Activated CD8-positive, alpha-beta memory T cell treated with anti-CD3 and anti-CD28 coated beads for 36 hours (primary cell): Measurements from ENCODE around the gene MDP1. TPM values are rescaled to one million over a fixed set of nuclear protein-coding genes. Genes with fewer than 3 reads are reported as not detected.

Experiments
- CTCF ChIA-PET: fragments of 350-600 bp; sonication (Branson Sonifier 250); formaldehyde crosslinking; loops from one replicate; lab custom pipeline; 2021; ENCODE audit warnings: antibody characterized with exemption; lab: Charles Lee
- POLR2A ChIA-PET: fragments of 350-600 bp; sonication (Branson Sonifier 250); formaldehyde crosslinking; loops from one replicate; lab custom pipeline; 2021; ENCODE audit warnings: antibody characterized with exemption; lab: Charles Lee
- total RNA-seq, 2 experiments: library from RNA; stranded (reverse); gene quantifications; one replicate each; pipeline ENCODE4 v1.2.3, GENCODE V29; 2021

The MDP1 gene
- 10 to 100 TPM; 14.9 to 17.4 TPM for total RNA-seq

GRCh38 chr14:24215495-24216344 lies at the start of gene MDP1:
Gene MDP1 (minus strand): TSS chr14:24216066. CDS start chr14:24215955, 111 bp downstream.
- CTCF ChIA-PET = interaction anchor here (0.9 to 3.3 kb wide), 14 partner anchors 9 to 216 kb away, joined by 3 to 16 read pairs (median 5); partner anchors contain the start of genes CIDEB, IPO4, TINF2 and TM9SF1
- POLR2A ChIA-PET = interaction anchor here (0.5 to 2.0 kb wide), 4 partner anchors 20 to 142 kb away, joined by 3 to 18 read pairs (median 7); partner anchors contain the start of genes TINF2 and TM9SF1

DNA sequence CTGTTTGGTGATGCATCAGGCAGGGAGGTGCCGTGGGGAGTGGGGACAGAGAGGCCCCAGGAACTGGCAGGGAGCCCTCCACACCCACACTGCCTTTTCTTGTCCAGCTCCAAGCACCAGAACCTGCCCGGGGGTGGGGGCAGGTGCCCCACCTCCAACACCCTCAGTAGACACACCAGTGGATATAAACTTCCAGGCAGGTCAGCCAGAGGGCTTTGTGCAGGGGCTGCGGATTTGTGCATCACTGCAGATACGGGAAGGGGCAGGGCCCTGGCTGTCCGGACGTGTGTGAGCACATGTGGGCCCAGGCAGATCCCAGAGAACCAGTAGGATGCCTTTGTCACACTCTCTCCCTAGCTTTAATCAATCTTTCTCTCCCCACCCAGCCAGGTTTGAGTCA lies 48.4 kb upstream of the MDP1 start:
- CTCF ChIA-PET = interaction anchor here (0.5 kb wide), 1 partner anchor 105 kb away, joined by 4 read pairs; no protein-coding TSS in a partner anchor
- POLR2A ChIA-PET = no interaction called here

DNA sequence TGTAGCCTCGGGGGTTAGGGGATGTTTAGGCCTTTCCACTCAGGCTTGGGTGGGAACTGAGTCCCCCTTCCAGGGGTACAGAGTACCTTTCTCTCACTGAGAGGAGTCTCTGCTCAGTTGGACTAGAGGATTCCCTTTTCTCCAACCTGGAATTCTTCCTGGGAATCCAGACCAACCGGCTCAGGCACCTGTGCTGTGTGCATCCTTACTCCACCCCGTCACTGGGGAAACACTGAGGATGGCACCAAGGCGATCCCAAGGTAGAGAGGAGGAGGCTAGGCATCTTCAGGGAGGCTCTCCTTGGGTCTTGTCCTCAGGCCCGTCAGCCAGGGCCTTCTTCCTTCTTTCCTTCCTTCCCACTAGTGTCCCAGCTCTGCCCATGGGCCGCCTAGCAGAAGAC lies 48.0 kb upstream of the MDP1 start:
- ChIA-PET POLR2A (no interaction called here), CTCF (interaction anchor here (0.5 kb wide), 1 partner anchor 104 kb away, joined by 4 read pairs; no protein-coding TSS in a partner anchor)

DNA sequence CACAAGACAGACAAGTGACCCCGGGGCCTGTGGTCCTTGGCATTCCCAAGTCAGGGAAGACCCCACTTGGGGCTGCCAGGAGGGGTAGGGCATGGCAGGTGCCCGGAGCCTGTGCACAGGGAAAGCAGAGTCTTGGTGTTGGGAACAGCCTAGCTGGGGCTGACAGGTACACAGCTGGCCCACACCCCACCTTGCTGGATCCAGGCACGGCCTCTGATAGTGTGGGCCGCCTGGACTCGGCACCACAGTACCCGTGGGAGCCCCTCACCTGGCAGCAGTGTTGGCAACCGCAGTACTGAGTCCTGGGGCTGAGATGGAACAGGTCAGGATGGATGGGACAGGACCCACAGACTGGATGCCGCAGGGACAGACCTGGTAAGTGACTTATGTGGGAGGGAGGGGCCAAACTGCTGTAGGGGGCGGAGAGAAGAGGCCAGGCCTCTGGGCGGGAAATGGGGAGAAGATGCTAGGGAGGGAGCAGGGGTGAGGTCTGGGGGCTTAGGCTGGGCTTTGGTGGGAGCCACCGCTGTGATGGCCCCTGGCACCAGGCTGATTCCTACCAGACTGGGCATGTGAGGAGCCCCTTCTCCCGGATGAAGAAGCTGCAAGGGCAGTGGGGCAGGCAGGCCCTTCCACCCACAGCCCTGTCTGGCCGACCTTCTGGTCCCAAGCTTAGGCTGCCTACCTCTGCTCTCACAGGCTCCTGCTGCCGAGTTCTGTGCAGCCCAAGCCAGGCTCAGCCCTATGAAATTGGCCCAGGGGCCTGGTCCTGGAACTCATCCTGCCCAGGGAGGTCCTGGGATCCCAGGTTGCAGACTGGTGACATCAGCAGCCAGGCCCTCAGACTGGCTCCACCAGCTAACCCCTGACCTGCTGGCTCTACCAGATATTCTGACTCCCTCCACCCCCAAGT lies 47.2 kb upstream of the MDP1 start, which contains the start of gene TGM1:
Gene TGM1, minus strand, starts transcription at position 357 of the 913 bp plus-strand sequence. CDS start 825 bp downstream, outside the sequence.
- POLR2A ChIA-PET = no interaction called here
- CTCF ChIA-PET = no interaction called here

- ChIA-PET CTCF (no interaction called here), POLR2A (no interaction called here)
Measured at GRCh38 chr14:24261969-24262327, 46.1 kb upstream of the MDP1 start.

- POLR2A ChIA-PET = no interaction called here
Measured at GRCh38 chr14:24261256-24261968, 45.5 kb upstream of the MDP1 start.

DNA sequence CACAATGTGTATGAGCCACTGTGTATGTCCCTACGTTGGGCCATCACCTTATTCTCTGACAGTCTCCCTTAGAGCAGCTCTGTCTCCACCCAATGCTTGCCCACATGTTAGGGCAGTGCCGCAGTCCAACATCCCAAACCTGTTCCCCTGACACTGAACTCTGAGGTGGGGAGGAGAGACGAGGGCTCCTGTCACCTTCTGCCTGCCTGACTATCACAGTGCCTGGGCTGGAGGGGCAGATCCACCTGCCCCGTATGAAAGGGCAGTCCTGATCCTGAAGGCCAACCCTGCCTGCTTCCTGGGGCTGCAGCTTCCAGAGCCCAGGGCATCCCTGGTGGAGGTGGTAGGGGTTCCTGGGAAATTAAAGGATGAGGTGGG lies 44.9 kb upstream of the MDP1 start:
- ChIA-PET CTCF (interaction anchor here (0.6 kb wide), 1 partner anchor 709 kb away, joined by 4 read pairs; no protein-coding TSS in a partner anchor), POLR2A (no interaction called here)

More at GRCh38 chr14:24261256-24261968, 45.5 kb upstream of the MDP1 start:
- CTCF ChIA-PET = interaction anchor here (0.6 kb wide), 1 partner anchor 709 kb away, joined by 4 read pairs; no protein-coding TSS in a partner anchor

DNA sequence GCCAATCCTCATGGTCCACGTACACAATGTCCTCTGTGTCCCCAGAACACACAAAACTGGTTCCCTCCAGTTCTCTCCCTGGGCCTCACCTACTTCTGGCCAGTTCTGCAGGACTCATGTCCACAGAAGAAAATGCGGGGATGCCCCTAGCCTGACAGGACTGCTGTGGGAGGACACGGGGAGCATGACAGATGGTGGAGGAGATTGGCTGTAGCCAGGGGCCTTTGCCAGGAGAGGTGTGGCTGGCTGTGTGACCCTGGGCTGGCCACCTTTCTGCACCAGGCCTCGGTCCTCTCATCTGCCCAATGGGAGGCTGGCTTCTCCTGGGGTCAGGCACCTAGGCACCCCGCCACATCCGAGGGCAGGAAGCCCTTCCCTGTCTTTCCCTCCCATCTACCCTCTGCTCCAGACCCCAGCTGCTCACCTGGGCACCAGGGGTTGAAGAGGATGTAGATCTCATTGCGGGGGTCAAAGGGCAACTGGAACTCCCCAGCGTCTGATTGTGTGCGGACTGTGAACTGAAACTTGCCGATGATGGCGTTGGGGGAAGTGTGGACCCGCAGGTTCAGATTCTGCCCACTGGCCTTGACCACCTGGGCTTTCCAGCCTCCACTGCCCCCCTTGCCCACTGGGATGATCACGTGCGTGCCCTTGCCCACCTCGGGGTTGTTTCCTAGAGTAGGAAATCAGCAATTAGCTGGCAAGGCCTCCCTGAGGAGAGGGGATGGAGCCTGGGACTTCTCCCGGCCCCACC lies 44.3 kb upstream of the MDP1 start:
- ChIA-PET POLR2A (no interaction called here), CTCF (no interaction called here)

DNA sequence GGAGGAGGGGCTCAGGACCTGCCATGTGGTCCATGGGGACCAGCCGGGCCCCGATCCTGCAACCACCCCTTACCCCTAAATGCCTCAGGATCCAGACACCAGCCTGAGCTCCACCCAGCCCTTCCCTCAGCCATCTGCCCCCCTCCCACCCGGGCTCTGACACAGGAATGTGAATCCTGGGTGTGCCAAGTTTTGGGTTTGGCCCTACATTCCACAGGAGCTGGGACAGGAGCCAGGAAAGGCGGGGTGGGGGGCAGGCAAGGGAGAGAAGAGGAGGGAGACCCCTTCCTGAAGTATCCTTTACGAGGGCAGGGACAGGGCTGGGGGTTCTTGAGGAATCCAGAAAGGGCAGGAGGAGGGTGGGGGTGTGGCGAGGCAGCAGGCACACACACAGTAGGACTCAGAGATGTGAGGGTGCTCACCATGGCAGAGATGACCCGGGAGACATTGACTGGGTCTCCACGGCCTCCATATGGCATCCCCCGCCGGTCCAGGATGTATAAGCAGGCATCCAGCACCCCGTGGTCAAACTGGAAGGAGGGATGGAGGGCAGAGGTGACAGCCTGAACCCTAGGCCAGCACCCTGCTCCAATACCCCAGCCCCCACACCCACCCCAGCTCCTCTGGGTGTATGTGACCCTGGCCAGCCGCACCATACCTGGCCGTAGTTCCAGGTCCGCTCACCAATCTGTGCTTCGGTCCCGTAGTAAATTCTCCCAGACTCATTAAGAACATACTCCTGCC lies 43.6 kb upstream of the MDP1 start:
- ChIA-PET POLR2A (interaction anchor here (0.5 kb wide), 1 partner anchor 12 kb away, joined by 4 read pairs; no protein-coding TSS in a partner anchor), CTCF (interaction anchor here (0.8 kb wide), 1 partner anchor 40 kb away, joined by 3 read pairs; the partner anchor contains the start of genes DHRS1 and NOP9)

GRCh38 chr14:24258548-24259265 lies 42.8 kb upstream of the MDP1 start:
- CTCF ChIA-PET = interaction anchor here (0.8 to 1.3 kb wide), 2 partner anchors 16 to 41 kb away, joined by 3 to 8 read pairs; partner anchors contain the start of genes DHRS1, NOP9 and TINF2

GRCh38 chr14:24258119-24258518 lies 42.3 kb upstream of the MDP1 start:
- ChIA-PET POLR2A (no interaction called here), CTCF (interaction anchor here (1.3 kb wide), 1 partner anchor 15 kb away, joined by 8 read pairs; the partner anchor contains the start of gene TINF2)

More at GRCh38 chr14:24258548-24259265, 42.8 kb upstream of the MDP1 start:
- POLR2A ChIA-PET = no interaction called here

GRCh38 chr14:24256960-24257359 lies 41.1 kb upstream of the MDP1 start:
- CTCF ChIA-PET = interaction anchor here (0.9 to 1.2 kb wide), 2 partner anchors 10 to 14 kb away, joined by 3 read pairs; partner anchors contain the start of gene TINF2
- POLR2A ChIA-PET = no interaction called here

DNA sequence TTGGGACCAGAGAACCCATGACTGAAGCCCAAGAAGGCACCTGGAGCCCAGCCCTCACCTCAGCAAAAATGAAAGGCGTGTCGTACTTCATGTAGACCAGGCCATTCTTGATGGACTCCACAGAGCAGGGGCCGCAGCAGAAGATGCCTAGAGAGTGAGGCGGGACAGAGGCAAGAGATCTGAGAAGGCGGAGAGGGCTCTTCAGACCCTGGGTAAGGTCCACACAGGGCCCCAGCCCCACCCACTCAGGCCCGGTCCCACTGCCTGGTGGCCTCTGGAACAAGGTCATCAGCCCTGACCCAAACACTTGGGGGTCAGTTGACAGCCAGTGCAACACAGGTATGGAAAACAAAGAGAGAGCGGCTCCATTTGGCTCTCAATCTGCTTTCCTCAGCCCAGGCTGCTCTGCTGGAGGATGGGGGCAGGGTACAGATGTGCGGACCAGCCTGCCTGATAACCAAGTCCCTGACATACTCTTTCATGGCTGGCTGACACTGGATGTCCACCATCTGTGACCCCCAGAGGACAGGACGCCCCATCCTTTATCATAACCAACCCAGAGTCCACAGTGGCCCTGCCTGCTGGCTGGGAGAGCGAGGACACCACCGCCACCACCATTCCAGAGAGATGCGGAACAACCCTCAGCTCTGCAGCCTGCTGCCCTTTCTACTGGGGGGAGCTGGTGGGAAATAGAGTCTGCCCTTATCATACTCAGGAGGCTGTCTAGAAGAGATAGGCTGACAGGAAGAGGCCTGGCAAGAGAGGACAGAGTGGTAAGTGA lies 40.3 kb upstream of the MDP1 start:
- POLR2A ChIA-PET = no interaction called here
- CTCF ChIA-PET = interaction anchor here (0.9 to 1.2 kb wide), 2 partner anchors 9 to 14 kb away, joined by 3 read pairs; partner anchors contain the start of gene TINF2

DNA sequence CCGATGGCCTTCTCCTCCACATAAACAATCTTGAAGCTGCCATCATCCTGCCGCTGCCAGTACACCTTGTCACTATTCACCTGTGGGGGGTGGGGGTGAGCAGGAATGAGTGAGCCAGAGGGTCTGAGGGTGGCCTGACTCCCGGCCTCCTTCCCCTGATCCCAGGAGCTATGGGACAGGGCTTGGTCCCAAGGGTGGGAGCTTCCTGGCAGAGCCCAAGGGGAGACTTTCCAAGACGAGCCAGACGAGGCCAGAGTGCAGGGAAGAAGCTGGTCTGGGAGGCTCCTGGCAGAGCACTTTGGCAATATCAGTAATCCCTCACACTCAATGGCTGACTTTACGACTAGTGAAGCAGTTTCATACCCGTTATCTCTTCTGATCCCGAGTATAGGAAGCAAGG lies 39.6 kb upstream of the MDP1 start:
- ChIA-PET CTCF (no interaction called here), POLR2A (no interaction called here)

DNA sequence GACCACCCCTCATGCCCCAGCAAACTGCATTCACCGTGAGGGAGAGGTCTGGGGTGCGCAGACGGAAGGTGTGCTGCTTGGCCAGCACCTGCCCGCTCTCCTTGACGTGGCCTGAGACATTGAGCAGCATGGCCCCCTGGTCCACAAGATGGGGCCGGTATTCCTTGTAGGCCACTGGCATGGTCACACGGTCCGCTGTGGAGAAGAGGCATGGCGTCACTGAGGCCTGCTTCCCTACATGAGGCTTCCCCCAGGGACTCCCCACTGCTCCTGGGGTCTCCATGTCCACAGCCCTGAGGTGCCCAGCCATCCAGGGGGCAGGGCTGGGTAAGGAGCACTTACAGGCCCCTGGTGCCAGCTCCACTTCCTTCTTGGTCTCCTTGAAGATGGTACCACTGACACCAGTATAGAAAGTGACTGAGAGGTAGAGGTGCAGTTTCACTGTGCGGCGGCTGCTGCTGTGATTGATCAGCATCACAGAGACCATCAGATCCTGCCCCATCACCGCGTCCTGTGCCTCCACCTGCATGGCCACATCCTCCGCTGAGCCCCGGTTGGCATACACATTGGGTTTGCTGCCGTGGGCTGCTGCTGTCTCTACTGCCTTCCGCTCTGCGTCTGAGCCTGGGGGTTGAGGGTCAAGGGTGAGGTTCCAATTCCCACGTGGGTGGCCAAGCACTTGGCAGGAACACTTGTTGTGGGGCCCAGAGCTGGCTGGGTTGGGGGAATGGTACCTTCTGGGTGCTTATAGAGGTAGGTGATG lies 38.9 kb upstream of the MDP1 start:
- CTCF ChIA-PET = no interaction called here
- POLR2A ChIA-PET = no interaction called here
